GM10248 (cell line): Measurements from ENCODE around the gene RBBP4.
"Not testable (repeated sequence)": the region's sequence is repeated elsewhere in the genome, so short reads cannot be mapped to it uniquely, and the experiment has no call there.

Experiments used
- CTCF ChIA-PET: fragments of 300-600 bp; sonication (Branson Sonifier 250); formaldehyde crosslinking; extraction: SDS; loops from one replicate; lab custom pipeline; 2021; ENCODE audit warnings: antibody characterized with exemption; lab: Yijun Ruan, JAX
- POLR2A ChIA-PET: fragments of 350-650 bp; sonication (Branson Sonifier 250); formaldehyde crosslinking; extraction: SDS; loops from one replicate; lab custom pipeline; 2020; ENCODE audit warnings: antibody characterized with exemption; lab: Yijun Ruan, JAX
- DNase-seq: peaks from one replicate; pipeline ENCODE4 v3.0.0; 2012; ENCODE audit errors: extremely low spot score
- CTCF ChIP-seq: IDR thresholded peaks from 2 replicates; pipeline ENCODE4 v1.5.1; 2012; ENCODE audit warnings: mild to moderate bottlenecking, low read depth; ENCODE audit errors: extremely low read depth, missing control alignments, control extremely low read depth

Gene RBBP4

GRCh38 chr1:32676945-32677344, 25.9 kb downstream of the RBBP4 start:
- TF ChIP-seq CTCF: no peak
- no peak for DNase-seq
- ChIA-PET POLR2A (interaction anchor here (0.5 to 0.6 kb wide), 2 partner anchors 24 to 204 kb away, joined by 3 to 7 read pairs; no protein-coding TSS in a partner anchor), CTCF (interaction anchor here (1.6 kb wide), 1 partner anchor 97 kb away, joined by 4 read pairs; no protein-coding TSS in a partner anchor)

- ChIA-PET CTCF (interaction anchor here (1.2 kb wide), 1 partner anchor 93 kb away, joined by 3 read pairs; no protein-coding TSS in a partner anchor), POLR2A (interaction anchor here (0.6 kb wide), 1 partner anchor 358 kb away, joined by 3 read pairs; no protein-coding TSS in a partner anchor)
- not testable (repeated sequence) for DNase-seq
These were observed 29.0 kb downstream of the RBBP4 start for GRCh38 chr1:32679993-32680392.

GRCh38 chr1:32680642-32681041, 29.6 kb downstream of the RBBP4 start:
- CTCF ChIA-PET: interaction anchor here (1.2 kb wide), 1 partner anchor 93 kb away, joined by 3 read pairs; no protein-coding TSS in a partner anchor
- no peak for TF ChIP-seq CTCF
- POLR2A ChIA-PET: no interaction called here
- DNase-seq: no peak

GRCh38 chr1:32681509-32681908, 30.5 kb downstream of the RBBP4 start:
- TF ChIP-seq CTCF: no peak
- POLR2A ChIA-PET: no interaction called here
- CTCF ChIA-PET: no interaction called here
- no peak for DNase-seq

- CTCF ChIA-PET: interaction anchor here (1.3 kb wide), 1 partner anchor 162 kb away, joined by 4 read pairs; no protein-coding TSS in a partner anchor
These were observed 31.0 kb downstream of the RBBP4 start for GRCh38 chr1:32681999-32682398.

GRCh38 chr1:32683397-32683796, 32.4 kb downstream of the RBBP4 start:
- no peak for TF ChIP-seq CTCF
- ChIA-PET POLR2A (no interaction called here), CTCF (interaction anchor here (1.3 kb wide), 1 partner anchor 163 kb away, joined by 4 read pairs; no protein-coding TSS in a partner anchor)
- no peak for DNase-seq

More at GRCh38 chr1:32681999-32682398, 31.0 kb downstream of the RBBP4 start:
- POLR2A ChIA-PET: no interaction called here
- TF ChIP-seq CTCF: no peak
- no peak for DNase-seq

GRCh38 chr1:32684167-32684811, 33.3 kb downstream of the RBBP4 start:
- ChIA-PET CTCF (interaction anchor here (1.0 kb wide), 1 partner anchor 28 kb away, joined by 3 read pairs; no protein-coding TSS in a partner anchor), POLR2A (interaction anchor here (0.6 kb wide), 1 partner anchor 164 kb away, joined by 4 read pairs; no protein-coding TSS in a partner anchor)
- DNase-seq: no peak
- no peak for TF ChIP-seq CTCF
